GM11168 (cell line): ENCODE data around the gene ZC3H7B.
"Not testable (repeated sequence)": the region's sequence is repeated elsewhere in the genome, so short reads cannot be mapped to it uniquely, and the experiment has no call there.

Experiments used
- in situ Hi-C: fragments of 300-500 bp; cut with MboI; formaldehyde crosslinking; loops from one replicate; pipeline ENCODE4 v1.12.0; 2022; ENCODE audit warnings: low sequenced_read_pairs; ENCODE audit not compliant: unreplicated experiment

The ZC3H7B gene

GRCh38 chr22:41301085-41302020 lies at the start of gene ZC3H7B:
Gene ZC3H7B (plus strand): TSS chr22:41301525. CDS start chr22:41320661, 19,136 bp downstream.
- in situ Hi-C loops, result no loop called here

- in situ Hi-C loops, result no loop called here
Measured at GRCh38 chr22:41252365-41252764, 49.0 kb upstream of the ZC3H7B start.

DNA sequence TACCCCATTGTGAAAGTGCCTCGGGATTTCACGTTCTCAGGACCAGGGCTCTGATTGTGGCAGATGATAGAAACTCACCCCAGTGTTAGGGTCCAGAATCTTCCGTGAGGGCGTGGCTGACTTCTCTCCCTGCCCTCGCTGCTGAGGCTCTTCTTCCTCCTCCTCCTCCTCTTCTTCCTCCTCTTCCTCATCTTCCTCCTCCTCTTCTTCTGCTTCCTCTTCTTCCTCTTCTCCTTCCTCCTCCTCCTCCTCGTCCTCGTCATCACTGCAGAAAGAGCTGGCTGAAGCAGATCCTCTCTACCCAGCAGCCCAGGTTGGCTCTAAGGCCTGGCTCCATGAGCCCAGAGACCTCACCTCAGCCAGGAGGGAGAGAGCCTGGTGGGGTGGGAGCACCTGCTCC lies 47.1 kb upstream of the ZC3H7B start:
- in situ Hi-C loops, result no loop called here

DNA sequence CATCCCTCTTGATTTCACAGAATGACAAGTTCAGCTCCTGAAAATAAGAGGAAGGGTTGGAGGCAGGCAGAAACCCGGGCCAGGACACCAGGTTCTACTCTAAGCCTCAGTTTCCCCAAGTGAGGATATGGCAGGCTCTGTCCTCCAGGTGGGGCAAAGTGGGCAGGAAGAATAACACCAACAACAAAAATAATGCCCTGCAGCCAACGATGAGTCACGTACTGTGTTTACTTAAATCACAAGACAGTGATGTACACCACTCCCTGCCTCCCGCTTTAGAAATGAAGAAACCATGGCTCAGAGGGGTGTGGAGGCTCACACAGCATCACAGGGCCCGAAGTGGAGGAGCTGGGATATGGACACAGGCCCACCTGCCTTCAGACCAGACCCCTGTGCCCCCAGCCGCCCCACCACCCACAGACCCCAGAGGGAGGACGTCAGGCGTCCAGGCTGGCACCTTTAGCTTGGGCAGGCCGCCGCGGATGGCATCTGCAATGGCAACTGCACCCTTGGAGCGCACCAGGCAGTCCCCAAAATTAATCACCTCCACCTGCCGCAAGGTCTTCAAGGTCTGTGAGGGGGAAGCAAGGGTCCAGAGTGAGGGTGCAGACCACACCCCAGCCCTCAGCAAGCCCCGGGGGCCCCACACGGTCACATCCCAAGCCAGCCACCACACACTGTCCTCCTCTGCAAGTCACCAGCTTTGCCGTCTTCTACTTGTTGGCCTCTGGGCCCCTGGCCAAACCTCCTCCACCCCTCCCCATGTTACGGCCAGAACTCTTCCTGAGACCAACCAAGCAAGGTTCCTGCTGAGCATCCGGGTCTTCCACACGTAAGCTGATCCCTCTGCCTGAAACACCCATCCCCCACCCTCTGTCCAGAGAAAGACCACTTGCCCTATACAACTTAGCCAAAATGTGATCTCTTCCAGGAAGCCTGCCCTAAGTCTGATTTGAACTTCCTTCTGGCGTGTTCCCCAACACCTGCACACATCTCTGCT lies 44.8 kb upstream of the ZC3H7B start:
- in situ Hi-C loops, result no loop called here

DNA sequence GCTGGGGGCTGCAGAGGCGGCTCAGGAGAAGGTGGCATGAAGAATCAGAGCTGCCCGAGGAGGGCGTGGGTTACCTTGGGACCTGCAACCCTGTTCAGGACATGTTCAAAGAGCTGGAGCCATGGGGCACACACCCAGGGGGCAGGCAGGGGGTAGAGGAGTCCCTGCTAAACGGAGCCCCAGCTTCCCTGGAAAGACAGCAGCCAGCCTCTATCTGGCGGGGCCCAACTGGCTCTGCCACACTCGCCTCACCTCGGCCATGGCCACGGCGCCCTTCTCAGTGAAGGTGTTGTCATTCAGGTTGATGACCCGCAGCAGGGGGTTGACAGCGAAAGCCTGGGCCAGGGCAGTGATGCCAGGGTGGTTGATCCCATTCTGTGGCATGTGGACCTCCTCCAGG lies 43.6 kb upstream of the ZC3H7B start:
- in situ Hi-C loops, result no loop called here

DNA sequence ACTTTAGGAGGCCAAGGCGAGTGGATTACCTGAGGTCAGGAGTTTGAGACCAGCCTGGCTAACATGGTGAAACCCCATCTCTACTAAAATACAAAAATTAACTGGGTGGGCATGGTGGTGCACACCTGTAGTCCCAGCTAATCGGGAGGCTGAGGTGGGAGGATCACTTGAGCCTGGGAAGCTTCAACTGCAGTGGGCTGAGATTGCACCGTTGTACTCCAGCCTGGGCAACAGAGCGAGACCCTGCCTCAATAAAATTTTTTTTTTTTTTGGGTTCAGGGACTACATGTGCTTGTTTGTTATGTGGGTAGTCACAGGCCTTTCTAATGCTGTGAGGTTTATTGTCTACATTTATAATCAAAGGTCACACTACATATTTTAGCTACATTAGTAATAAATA lies 41.6 kb upstream of the ZC3H7B start:
- in situ Hi-C loops, result not testable (repeated sequence)

DNA sequence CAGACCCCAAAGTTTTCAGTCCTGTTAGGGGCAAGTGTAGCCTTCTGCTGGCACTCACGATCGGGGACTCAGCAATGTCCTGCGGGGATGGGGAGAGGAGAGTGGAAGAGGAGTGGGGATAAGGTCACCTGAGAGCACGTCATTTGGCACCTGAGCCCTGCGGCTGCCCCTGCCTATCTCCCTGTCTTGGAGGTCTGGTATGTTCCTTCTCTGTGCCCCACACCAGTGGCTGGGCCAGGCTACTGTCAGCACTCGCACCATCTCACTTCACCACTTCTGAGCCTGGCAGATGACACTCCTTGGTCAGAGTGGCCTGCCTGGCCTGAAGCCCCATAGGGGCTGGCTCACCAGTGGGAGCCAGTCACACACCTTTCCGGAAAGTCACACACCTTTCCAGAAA lies 40.5 kb upstream of the ZC3H7B start:
- in situ Hi-C loops, result no loop called here

DNA sequence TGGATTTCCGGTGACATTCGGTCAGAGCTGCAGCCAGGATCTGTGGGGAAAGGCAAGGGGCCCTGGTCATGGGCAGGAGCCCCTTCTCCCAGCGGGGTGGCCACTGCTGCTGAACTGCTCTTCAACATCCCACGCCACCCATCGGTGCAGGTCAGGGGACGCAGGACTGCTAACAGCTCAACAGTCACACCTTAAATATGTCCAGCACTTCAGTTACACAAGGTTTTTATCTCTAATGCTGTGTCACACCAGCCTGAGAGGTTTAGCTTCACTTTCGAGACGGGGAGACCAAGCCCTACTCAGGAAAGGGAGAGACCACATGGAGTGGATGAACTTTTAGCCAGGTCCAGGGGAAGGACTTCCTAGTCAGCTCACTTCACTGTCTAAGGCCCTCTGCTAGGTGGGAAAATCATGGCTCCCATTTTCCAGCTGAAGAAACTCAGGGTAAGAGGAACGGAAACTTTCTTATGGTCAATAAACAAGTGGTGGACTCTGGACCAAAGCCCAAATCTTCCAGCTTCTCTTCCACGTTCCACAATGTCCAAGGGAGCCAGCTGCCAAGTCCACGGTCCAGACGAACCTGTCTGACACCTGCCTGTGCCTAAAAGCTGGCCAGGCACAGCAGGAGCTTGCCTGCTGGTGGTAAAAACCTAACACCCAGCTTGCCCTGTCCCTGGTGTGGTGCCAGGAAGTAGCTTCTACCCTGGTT lies 39.6 kb upstream of the ZC3H7B start:
- in situ Hi-C loops, result no loop called here

GRCh38 chr22:41262250-41262765 lies 39.0 kb upstream of the ZC3H7B start:
- in situ Hi-C loops, result no loop called here

DNA sequence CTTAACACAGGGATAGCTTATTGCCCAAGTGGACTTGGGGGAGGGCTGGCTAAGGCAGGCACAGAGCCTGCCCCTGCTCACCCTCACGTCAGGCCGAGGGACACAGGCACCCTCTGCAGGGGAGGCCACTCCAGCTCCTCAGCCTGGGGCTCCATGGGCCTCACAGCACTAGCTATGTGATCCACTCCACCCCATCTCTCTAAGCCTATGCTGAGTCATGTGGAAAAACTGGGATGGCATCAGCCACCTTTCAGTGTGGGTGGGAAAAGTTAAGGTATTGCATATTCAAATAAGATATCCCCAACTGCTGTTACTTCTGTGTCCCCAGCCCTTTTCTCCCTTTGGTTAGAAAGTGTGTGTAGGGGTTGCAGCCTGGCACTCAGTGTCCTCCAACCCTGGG lies 37.6 kb upstream of the ZC3H7B start:
- in situ Hi-C loops, result no loop called here

DNA sequence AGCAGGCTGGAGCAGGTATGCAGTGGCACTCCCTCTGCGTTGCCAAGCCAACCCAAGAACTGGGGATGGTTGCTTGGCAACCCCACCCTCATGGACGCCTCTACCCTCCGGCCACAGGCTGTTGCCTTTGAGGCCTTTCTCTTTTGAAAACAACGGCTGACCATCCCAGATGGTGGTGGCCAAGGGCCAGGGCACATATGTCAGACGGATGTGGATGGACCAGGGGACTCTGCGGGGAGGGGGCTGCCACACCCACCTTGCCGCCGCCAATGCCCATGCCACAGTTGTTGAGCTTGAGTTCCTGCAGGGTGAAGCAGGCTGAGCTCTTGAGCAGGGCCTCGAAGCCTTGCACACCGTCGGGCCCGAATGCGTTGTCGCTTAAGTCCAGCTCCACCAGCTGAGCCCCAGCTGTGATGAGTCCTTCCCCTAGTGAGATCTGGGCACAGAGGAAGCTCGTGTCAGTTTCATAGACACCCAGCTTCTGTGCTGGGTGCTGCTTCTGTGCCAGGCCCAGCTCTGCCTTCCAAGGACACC lies 36.9 kb upstream of the ZC3H7B start:
- in situ Hi-C loops, result no loop called here

- in situ Hi-C loops, result no loop called here
Measured at GRCh38 chr22:41267958-41268357, 33.4 kb upstream of the ZC3H7B start.

GRCh38 chr22:41271787-41272186 lies 29.5 kb upstream of the ZC3H7B start:
- in situ Hi-C loops, result no loop called here

DNA sequence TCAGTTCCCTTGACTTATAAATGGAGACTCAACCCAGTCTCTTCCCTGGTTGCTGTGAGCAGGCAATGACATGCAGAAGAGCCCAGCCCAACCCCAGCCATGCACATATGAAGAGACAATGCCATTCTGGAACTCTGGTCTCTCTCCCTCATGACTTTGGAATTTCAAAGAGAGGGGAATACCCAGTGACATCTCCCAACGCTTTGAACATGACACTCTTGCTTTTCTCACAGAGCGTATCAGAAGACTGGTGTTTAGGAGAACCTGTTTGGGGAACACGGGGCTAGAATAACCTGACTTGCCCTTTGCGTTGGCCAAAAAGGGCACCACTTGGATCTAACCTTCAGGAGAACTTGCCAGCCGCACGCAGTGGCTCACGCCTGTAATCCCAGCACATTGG lies 28.2 kb upstream of the ZC3H7B start:
- in situ Hi-C loops, result no loop called here

- in situ Hi-C loops, result no loop called here
Measured at GRCh38 chr22:41274856-41275255, 26.5 kb upstream of the ZC3H7B start.

- in situ Hi-C loops, result no loop called here
Measured at GRCh38 chr22:41280065-41280464, 21.3 kb upstream of the ZC3H7B start.

DNA sequence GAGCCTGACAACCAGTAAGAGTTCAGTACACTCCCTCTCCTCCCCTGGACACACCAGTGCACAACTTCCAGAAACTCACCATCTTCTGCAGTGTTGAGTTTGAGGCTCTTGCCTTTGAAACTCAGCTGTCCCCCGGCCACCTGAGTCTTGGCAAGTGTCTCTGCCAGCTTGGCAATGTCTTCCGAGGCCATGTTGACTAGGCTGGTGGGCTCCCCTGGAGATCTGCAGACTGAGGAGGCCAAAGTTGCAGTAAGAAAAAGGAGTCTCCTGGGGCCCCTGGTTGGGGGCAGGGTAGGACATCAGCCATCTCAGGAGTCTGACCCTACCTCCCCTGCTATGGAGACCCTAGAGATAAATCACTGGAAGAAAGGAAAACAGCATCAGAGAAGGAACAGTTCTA lies 20.5 kb upstream of the ZC3H7B start:
- in situ Hi-C loops, result no loop called here

GRCh38 chr22:41284465-41284864 lies 16.9 kb upstream of the ZC3H7B start:
- in situ Hi-C loops, result no loop called here

DNA sequence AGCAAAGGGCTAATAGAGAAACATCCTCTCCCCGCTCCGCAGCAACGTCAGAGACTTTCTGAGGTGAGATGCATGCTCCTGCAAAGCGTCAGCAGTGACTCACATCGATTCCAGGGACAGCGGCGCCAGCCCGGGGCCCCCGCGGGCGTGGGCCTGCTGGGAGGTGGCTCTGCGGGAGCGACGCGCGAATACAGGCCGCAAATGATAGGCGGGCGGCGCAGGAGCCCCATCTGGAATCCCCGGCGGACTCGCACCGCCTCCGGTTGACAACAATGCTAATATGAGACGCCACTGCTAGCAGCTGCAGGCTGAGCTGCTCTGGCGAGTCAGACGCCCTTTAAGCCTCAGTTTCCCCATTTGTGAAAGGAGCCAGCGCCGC lies 15.9 kb upstream of the ZC3H7B start:
- in situ Hi-C loops, result no loop called here
